Fibroblast of mammary gland (primary cell): ENCODE data around the gene SMAGP.
A peak's percentile ranks its signal among the peaks of the same experiment; 100 is the strongest.
"Not testable (repeated sequence)": the region's sequence is repeated elsewhere in the genome, so short reads cannot be mapped to it uniquely, and the experiment has no call there.

Experiments used
- DNase-seq: peaks from one replicate; pipeline ENCODE4 v3.0.0-alpha.2; 2010; ENCODE audit warnings: low read depth
- H3K4me3 ChIP-seq: 2 replicates; pipeline ENCODE4 v1.5.1; 2011; ENCODE audit warnings: low read depth, mild to moderate bottlenecking, low read length, moderate library complexity; ENCODE audit not compliant: control insufficient read depth
- CTCF ChIP-seq: conservative IDR thresholded peaks from 2 replicates; pipeline ENCODE4 v1.5.1; 2011; ENCODE audit warnings: low read depth, low read length, inconsistent platforms; ENCODE audit not compliant: control insufficient read depth, insufficient read depth

The SMAGP gene

GRCh38 chr12:51222461-51222860 lies 47.8 kb downstream of the SMAGP start:
- no peak for TF ChIP-seq CTCF
- no peak for DNase-seq

GRCh38 chr12:51219857-51220256 lies 50.4 kb downstream of the SMAGP start:
- not testable (repeated sequence) for DNase-seq

More at GRCh38 chr12:51222461-51222860, 47.8 kb downstream of the SMAGP start:
- H3K4me3 ChIP-seq: no peak overlapping the region

GRCh38 chr12:51219322-51219721 lies 50.9 kb downstream of the SMAGP start:
- TF ChIP-seq CTCF: no peak
- no peak overlapping the region for H3K4me3 ChIP-seq
- no peak for DNase-seq

More at GRCh38 chr12:51219857-51220256, 50.4 kb downstream of the SMAGP start:
- not testable (repeated sequence) for H3K4me3 ChIP-seq

- no peak for TF ChIP-seq CTCF
- H3K4me3 ChIP-seq: peak overlapping the region; percentile 73
- no peak for DNase-seq
These were observed 51.5 kb downstream of the SMAGP start for GRCh38 chr12:51218607-51219161.

- peak within 1 kb of the TSS; percentile 73 for H3K4me3 ChIP-seq
- DNase-seq: peak; percentile 72
- peak; percentile 40 for TF ChIP-seq CTCF
These were observed 52.1 kb downstream of the SMAGP start, which contains the start of gene POU6F1 for GRCh38 chr12:51217968-51218606. Gene POU6F1 (minus strand): TSS chr12:51218062. CDS start chr12:51206836, 11,226 bp downstream.

- peak overlapping the region; percentile 73 for H3K4me3 ChIP-seq
- DNase-seq: peak; percentile 15
These were observed 52.9 kb downstream of the SMAGP start for GRCh38 chr12:51217133-51217967.

More at GRCh38 chr12:51217133-51217967, 52.9 kb downstream of the SMAGP start:
- TF ChIP-seq CTCF: peak; percentile 16
